Osteoblast (primary cell): ENCODE data around the gene ARMH1. TPM values are rescaled to one million over a fixed set of nuclear protein-coding genes. Genes with fewer than 3 reads are reported as not detected.

Experiments used
- DNase-seq: peaks from one replicate; pipeline ENCODE4 v3.0.0; 2011; ENCODE audit warnings: low spot score, mixed read lengths; ENCODE audit not compliant: insufficient read length; ENCODE audit errors: missing footprints
- H2AFZ ChIP-seq: 2 replicates; pipeline ENCODE4 v1.6.0; 2011; ENCODE audit warnings: mild to moderate bottlenecking, low read length
- H3K27ac ChIP-seq: 2 replicates; pipeline ENCODE4 v1.5.1; 2011; ENCODE audit warnings: mild to moderate bottlenecking, low read depth, low read length, moderate library complexity
- H3K27me3 ChIP-seq: 2 replicates; pipeline ENCODE4 v1.6.0; 2012; ENCODE audit warnings: mild to moderate bottlenecking, control low read depth, inconsistent platforms, low read length, moderate library complexity; ENCODE audit not compliant: insufficient read depth
- H3K36me3 ChIP-seq: 2 replicates; pipeline ENCODE4 v1.5.1; 2011; ENCODE audit warnings: mild to moderate bottlenecking, low read length, control low read depth, moderate library complexity; ENCODE audit not compliant: insufficient read depth
- H3K4me1 ChIP-seq: 2 replicates; pipeline ENCODE4 v1.5.1; 2011; ENCODE audit warnings: mild to moderate bottlenecking, low read length, control low read depth, moderate library complexity; ENCODE audit not compliant: insufficient read depth
- H3K4me2 ChIP-seq: 2 replicates; pipeline ENCODE4 v1.6.0; 2011; ENCODE audit warnings: mild to moderate bottlenecking, low read length; ENCODE audit not compliant: insufficient read depth
- H3K4me3 ChIP-seq: fragments of 200-600 bp; sonication (generic); 3 replicates; pipeline ENCODE4 v1.5.1; 2012; ENCODE audit warnings: mild to moderate bottlenecking, low read length, inconsistent platforms; ENCODE audit not compliant: insufficient read depth
- H3K79me2 ChIP-seq: 2 replicates; pipeline ENCODE4 v1.6.0; 2012; ENCODE audit warnings: mild to moderate bottlenecking, low read length, control low read depth, inconsistent platforms; ENCODE audit not compliant: insufficient read depth
- H3K9me3 ChIP-seq: 2 replicates; pipeline ENCODE4 v1.5.1; 2011; ENCODE audit warnings: low read depth, low read length, control low read depth
- H4K20me1 ChIP-seq: 2 replicates; pipeline ENCODE4 v1.6.0; 2012; ENCODE audit warnings: mild to moderate bottlenecking, low read length, control low read depth; ENCODE audit not compliant: insufficient read depth
- CTCF ChIP-seq: IDR thresholded peaks from 2 replicates; pipeline ENCODE4 v1.5.1; 2011; ENCODE audit warnings: mild to moderate bottlenecking, low read depth, low read length, moderate library complexity; ENCODE audit errors: extremely low read depth
- total RNA-seq: library from RNA; depleted of rRNA; stranded (reverse); fragments of >200 nt; gene quantifications from 2 replicates; pipeline ENCODE4 v1.2.3, GENCODE V29; 2012

The ARMH1 gene
- total RNA-seq, 1 donor = 4.3 TPM

GRCh38 chr1:44685218-44685617, 10.7 kb downstream of the ARMH1 start:
- H3K9me3 ChIP-seq = no peaks in the 10 kb centered on the region
- no peak for TF ChIP-seq CTCF
- H3K27me3 ChIP-seq = no peaks in the 10 kb centered on the region
- no peaks in the 10 kb centered on the region for H3K36me3 ChIP-seq
- no peaks in the 10 kb centered on the region for H3K4me1 ChIP-seq
- no peaks in the 10 kb centered on the region for H3K79me2 ChIP-seq
- H3K4me2 ChIP-seq = no peak overlapping the region
- H3K27ac ChIP-seq = no peak overlapping the region
- DNase-seq = no peak
- no peak overlapping the region for H2AFZ ChIP-seq
- H3K4me3 ChIP-seq = no peak overlapping the region
- H4K20me1 ChIP-seq = no peaks in the 10 kb centered on the region

GRCh38 chr1:44685881-44686280, 11.4 kb downstream of the ARMH1 start:
- no peak overlapping the region for H2AFZ ChIP-seq
- H3K9me3 ChIP-seq = no peaks in the 10 kb centered on the region
- H3K36me3 ChIP-seq = no peaks in the 10 kb centered on the region
- no peaks in the 10 kb centered on the region for H3K27me3 ChIP-seq
- H3K4me2 ChIP-seq = no peak overlapping the region
- TF ChIP-seq CTCF = no peak
- no peaks in the 10 kb centered on the region for H3K79me2 ChIP-seq
- H4K20me1 ChIP-seq = no peaks in the 10 kb centered on the region
- no peak overlapping the region for H3K4me3 ChIP-seq
- no peak for DNase-seq
- H3K27ac ChIP-seq = no peak overlapping the region
- H3K4me1 ChIP-seq = no peaks in the 10 kb centered on the region

DNA sequence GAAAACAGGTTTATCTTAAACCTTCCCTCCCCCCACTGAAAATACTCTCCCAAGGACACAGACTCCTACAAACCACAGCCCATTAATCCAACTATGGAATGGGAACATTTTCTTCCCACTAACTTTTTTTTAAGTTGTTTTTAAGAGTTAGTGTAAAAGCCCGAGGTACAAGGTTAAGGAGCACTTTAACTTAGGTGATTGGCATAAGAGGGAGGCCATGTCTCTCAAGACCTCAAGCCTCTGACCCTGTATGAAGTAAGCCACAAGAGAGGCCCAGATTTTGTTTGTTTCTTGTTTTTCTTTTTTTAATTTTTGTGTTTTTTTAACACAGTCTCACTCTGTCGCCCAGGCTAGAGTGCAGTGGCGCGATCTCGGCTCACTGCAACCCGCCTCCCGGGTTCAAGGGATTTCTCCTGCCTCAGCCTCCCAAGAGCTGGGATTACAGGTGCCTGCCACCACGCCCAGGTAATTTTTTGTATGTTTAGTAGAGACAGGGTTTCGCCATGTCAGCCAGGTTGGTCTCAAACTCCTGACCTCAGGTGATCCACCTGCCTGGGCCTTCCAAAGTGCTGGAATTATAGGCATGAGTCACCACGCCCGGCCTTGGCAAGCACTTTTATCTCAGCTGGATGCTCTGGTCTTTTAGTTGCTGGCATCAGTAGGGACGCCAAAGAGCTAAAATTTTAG, 14.4 kb downstream of the ARMH1 start:
- DNase-seq = no peak
- Histone ChIP-seq H3K4me3 (no peak overlapping the region), H4K20me1 (no peaks in the 10 kb centered on the region), H3K4me1 (no peaks in the 10 kb centered on the region), H3K9me3 (no peaks in the 10 kb centered on the region), H3K36me3 (no peaks in the 10 kb centered on the region), H3K79me2 (no peaks in the 10 kb centered on the region), H3K27ac (no peak overlapping the region), H3K27me3 (no peaks in the 10 kb centered on the region), H3K4me2 (no peak overlapping the region), H2AFZ (no peak overlapping the region)
- no peak for TF ChIP-seq CTCF

DNA sequence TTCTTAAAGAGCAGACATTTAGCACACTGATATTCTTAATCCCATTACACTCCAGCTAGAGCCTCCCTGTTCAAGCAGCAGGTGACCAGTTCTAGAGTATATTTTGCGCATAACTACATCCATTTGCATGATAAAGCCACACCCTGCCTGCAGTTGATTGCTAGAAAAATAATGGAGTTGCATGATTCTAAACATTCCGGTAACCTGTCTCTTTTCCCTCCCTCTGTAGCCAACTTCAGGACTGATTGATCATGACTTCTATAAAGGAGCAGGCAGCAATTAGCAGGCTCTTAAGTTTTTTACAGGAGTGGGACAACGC, 14.9 kb downstream of the ARMH1 start:
- DNase-seq = no peak
- no peak overlapping the region for H3K27ac ChIP-seq
- no peaks in the 10 kb centered on the region for H3K4me1 ChIP-seq
- no peak for TF ChIP-seq CTCF
- no peaks in the 10 kb centered on the region for H4K20me1 ChIP-seq
- no peak overlapping the region for H2AFZ ChIP-seq
- no peaks in the 10 kb centered on the region for H3K79me2 ChIP-seq
- no peaks in the 10 kb centered on the region for H3K9me3 ChIP-seq
- no peak overlapping the region for H3K4me2 ChIP-seq
- H3K4me3 ChIP-seq = no peak overlapping the region
- H3K36me3 ChIP-seq = no peaks in the 10 kb centered on the region
- H3K27me3 ChIP-seq = no peaks in the 10 kb centered on the region
